ENCODE measurements around the gene TDRD12.
"Not testable (repeated sequence)": the region's sequence is repeated elsewhere in the genome, so short reads cannot be mapped to it uniquely, and the experiment has no call there.

The TDRD12 gene

GRCh38 chr19:32862741-32863140, 143.2 kb downstream of the TDRD12 start:
- no peaks in the 10 kb centered on the region for H3K27me3 ChIP-seq

GRCh38 chr19:32863301-32863700, 143.7 kb downstream of the TDRD12 start:
- no peaks in the 10 kb centered on the region for H3K36me3 ChIP-seq
- H3K9me3 ChIP-seq, result no peaks in the 10 kb centered on the region
- H3K4me3 ChIP-seq, result no peak overlapping the region
- 0 out of 2 replicates have a peak, but pooled peaks cover 3% of the 10 kb centered on the region for H3K4me1 ChIP-seq
- TF ChIP-seq Cebpa-rat (IDR thresholded peaks at IDR 0.05), result no peak
- no peaks in the 10 kb centered on the region for H3K27me3 ChIP-seq
- H3K4me2 ChIP-seq, result no peak overlapping the region
- H4K20me1 ChIP-seq, result no peaks in the 10 kb centered on the region
- no peak overlapping the region for H3K9ac ChIP-seq
- no peak overlapping the region for H3K27ac ChIP-seq

More at GRCh38 chr19:32862741-32863140, 143.2 kb downstream of the TDRD12 start:
- H3K4me3 ChIP-seq, result no peak overlapping the region
- H3K9ac ChIP-seq, result no peak overlapping the region
- TF ChIP-seq Cebpa-rat (IDR thresholded peaks at IDR 0.05), result no peak
- H4K20me1 ChIP-seq, result no peaks in the 10 kb centered on the region
- H3K27ac ChIP-seq, result no peak overlapping the region
- no peak overlapping the region for H3K4me2 ChIP-seq
- 0 out of 2 replicates have a peak, but pooled peaks cover 3% of the 10 kb centered on the region for H3K4me1 ChIP-seq
- no peaks in the 10 kb centered on the region for H3K9me3 ChIP-seq
- H3K36me3 ChIP-seq, result no peaks in the 10 kb centered on the region

GRCh38 chr19:32863841-32864240, 144.3 kb downstream of the TDRD12 start:
- Histone ChIP-seq H3K9ac (no peak overlapping the region), H3K4me2 (no peak overlapping the region), H3K36me3 (no peaks in the 10 kb centered on the region), H3K9me3 (no peaks in the 10 kb centered on the region), H3K27ac (no peak overlapping the region), H4K20me1 (no peaks in the 10 kb centered on the region), H3K4me1 (0 out of 2 replicates have a peak, but pooled peaks cover 3% of the 10 kb centered on the region), H3K4me3 (no peak overlapping the region), H3K27me3 (no peaks in the 10 kb centered on the region)
- no peak for TF ChIP-seq Cebpa-rat (IDR thresholded peaks at IDR 0.05)

- 0 out of 2 replicates have a peak, but pooled peaks cover 3% of the 10 kb centered on the region for H3K4me1 ChIP-seq
- H3K27ac ChIP-seq, result no peak overlapping the region
- H3K27me3 ChIP-seq, result no peaks in the 10 kb centered on the region
- no peak for TF ChIP-seq Cebpa-rat (IDR thresholded peaks at IDR 0.05)
- H4K20me1 ChIP-seq, result no peaks in the 10 kb centered on the region
- no peaks in the 10 kb centered on the region for H3K36me3 ChIP-seq
- no peak overlapping the region for H3K4me3 ChIP-seq
- H3K4me2 ChIP-seq, result no peak overlapping the region
- H3K9ac ChIP-seq, result no peak overlapping the region
- no peaks in the 10 kb centered on the region for H3K9me3 ChIP-seq
Observed at GRCh38 chr19:32864318-32865007, 144.9 kb downstream of the TDRD12 start.

- Histone ChIP-seq H3K4me1 (0 out of 2 replicates have a peak, but pooled peaks cover 3% of the 10 kb centered on the region), H3K27me3 (no peaks in the 10 kb centered on the region), H3K27ac (no peak overlapping the region), H3K9ac (no peak overlapping the region), H3K9me3 (no peaks in the 10 kb centered on the region), H4K20me1 (no peaks in the 10 kb centered on the region), H3K4me2 (no peak overlapping the region), H3K4me3 (no peak overlapping the region), H3K36me3 (no peaks in the 10 kb centered on the region)
- TF ChIP-seq Cebpa-rat (IDR thresholded peaks at IDR 0.05), result no peak
Observed at GRCh38 chr19:32865326-32865725, 145.8 kb downstream of the TDRD12 start.

GRCh38 chr19:32866061-32866460, 146.5 kb downstream of the TDRD12 start:
- no peaks in the 10 kb centered on the region for H3K27me3 ChIP-seq
- TF ChIP-seq Cebpa-rat (IDR thresholded peaks at IDR 0.05), result no peak
- no peak overlapping the region for H3K4me2 ChIP-seq
- no peaks in the 10 kb centered on the region for H3K36me3 ChIP-seq
- no peak overlapping the region for H3K9ac ChIP-seq
- no peak overlapping the region for H3K4me3 ChIP-seq
- no peak overlapping the region for H3K27ac ChIP-seq
- no peaks in the 10 kb centered on the region for H4K20me1 ChIP-seq
- 0 out of 2 replicates have a peak, but pooled peaks cover 3% of the 10 kb centered on the region for H3K4me1 ChIP-seq
- H3K9me3 ChIP-seq, result no peaks in the 10 kb centered on the region

- H3K36me3 ChIP-seq, result no peaks in the 10 kb centered on the region
- H3K4me3 ChIP-seq, result no peak overlapping the region
- no peaks in the 10 kb centered on the region for H3K27me3 ChIP-seq
- no peaks in the 10 kb centered on the region for H4K20me1 ChIP-seq
- TF ChIP-seq Cebpa-rat (IDR thresholded peaks at IDR 0.05), result no peak
- no peak overlapping the region for H3K27ac ChIP-seq
- no peak overlapping the region for H3K9ac ChIP-seq
- no peak overlapping the region for H3K4me2 ChIP-seq
- H3K9me3 ChIP-seq, result no peaks in the 10 kb centered on the region
- H3K4me1 ChIP-seq, result 0 out of 2 replicates have a peak, but pooled peaks cover 3% of the 10 kb centered on the region
Observed at GRCh38 chr19:32866564-32867265, 147.1 kb downstream of the TDRD12 start.

GRCh38 chr19:32867436-32867835, 147.9 kb downstream of the TDRD12 start:
- not testable (repeated sequence) for H3K4me2 ChIP-seq, H3K4me1 ChIP-seq, H3K27ac ChIP-seq, H3K27me3 ChIP-seq, H3K36me3 ChIP-seq, H3K9me3 ChIP-seq, H3K4me3 ChIP-seq, H4K20me1 ChIP-seq, H3K9ac ChIP-seq

GRCh38 chr19:32868206-32868950, 148.8 kb downstream of the TDRD12 start:
- H3K4me3 ChIP-seq, result no peak overlapping the region
- no peaks in the 10 kb centered on the region for H3K36me3 ChIP-seq
- no peaks in the 10 kb centered on the region for H3K9me3 ChIP-seq
- H3K4me1 ChIP-seq, result 0 out of 2 replicates have a peak, but pooled peaks cover 3% of the 10 kb centered on the region
- no peak overlapping the region for H3K9ac ChIP-seq
- no peak overlapping the region for H3K27ac ChIP-seq
- no peaks in the 10 kb centered on the region for H3K27me3 ChIP-seq
- H4K20me1 ChIP-seq, result no peaks in the 10 kb centered on the region
- no peak for TF ChIP-seq Cebpa-rat (IDR thresholded peaks at IDR 0.05)
- no peak overlapping the region for H3K4me2 ChIP-seq
